ENCODE results near the gene PDS5B. TPM values are rescaled to one million over a fixed set of nuclear protein-coding genes. Genes with fewer than 3 reads are reported as not detected.
A peak's percentile ranks its signal among the peaks of the same experiment; 100 is the strongest.

Gene PDS5B
- total and polyA plus RNA-seq, 2 experiments from 2014 or later, result 43.9 to 46.5 TPM

- H3K27ac ChIP-seq (ENCODE audit: low read depth), result no peak overlapping the region
- peak; percentile 75 for ATAC-seq
- Mint-ChIP-seq H3K9me3 (no peaks in the 10 kb centered on the region), H3K36me3 (ENCODE audit: low read depth) (no peaks in the 10 kb centered on the region), H3K27ac (no peak overlapping the region), H3K27me3 (ENCODE audit: insufficient read depth, low read depth, poor library complexity) (peaks cover 5% of the 10 kb centered on the region), H3K4me3 (no peak overlapping the region), H3K4me1 (peaks cover 21% of the 10 kb centered on the region; the same call in 2 of the 3 replicates)
- H3K79me2 ChIP-seq (replicated peaks; ENCODE audit: insufficient read depth), result peaks cover 92% of the 10 kb centered on the region
- TF ChIP-seq CTCF (conservative IDR thresholded peaks at IDR 0.05; ENCODE audit: low read depth in 2 of 2), result peak; percentile 76 to 89
- TF ChIP-seq ZNF462 (CRISPR knock-in tag; IDR thresholded peaks at IDR 0.05), result no peak
- peaks cover 12% of the 10 kb centered on the region; the same call in 1 of the 2 replicates for H3K4me1 ChIP-seq (ENCODE audit: insufficient read depth)
- H3K4me3 ChIP-seq, result no peak overlapping the region
- peak; percentile 68 for DNase-seq (ENCODE audit: low spot score)
- no peak overlapping the region for H2AFZ ChIP-seq
- no peaks in the 10 kb centered on the region for H3K27me3 ChIP-seq (ENCODE audit: insufficient read depth)
- no peaks in the 10 kb centered on the region for H3K36me3 ChIP-seq (ENCODE audit: insufficient read depth)
- H3K4me2 ChIP-seq, result no peak overlapping the region
- H4K20me1 ChIP-seq (replicated peaks; ENCODE audit: insufficient read depth), result peaks cover 12% of the 10 kb centered on the region; the same call in 1 of the 2 replicates
- H3F3A ChIP-seq (replicated peaks; ENCODE audit: low read depth), result no peaks in the 10 kb centered on the region
- no peaks in the 10 kb centered on the region for H3K9me2 ChIP-seq (ENCODE audit: insufficient read depth)
These were observed 53.4 kb downstream of the PDS5B start for GRCh38 chr13:32639502-32640105.

GRCh38 chr13:32642316-32642715, 56.1 kb downstream of the PDS5B start:
- ATAC-seq, result no peak
- H2AFZ ChIP-seq, result no peak overlapping the region
- no peaks in the 10 kb centered on the region for H3K36me3 ChIP-seq (ENCODE audit: insufficient read depth)
- H3K4me2 ChIP-seq, result no peak overlapping the region
- Mint-ChIP-seq H3K9me3 (no peaks in the 10 kb centered on the region), H3K4me3 (no peak overlapping the region), H3K36me3 (ENCODE audit: low read depth) (no peaks in the 10 kb centered on the region), H3K4me1 (peaks cover 31% of the 10 kb centered on the region; the same call in 2 of the 3 replicates), H3K27ac (no peak overlapping the region), H3K27me3 (ENCODE audit: insufficient read depth, low read depth, poor library complexity) (peaks cover 2% of the 10 kb centered on the region)
- no peaks in the 10 kb centered on the region for H3K9me2 ChIP-seq (ENCODE audit: insufficient read depth)
- H3K27me3 ChIP-seq (ENCODE audit: insufficient read depth), result no peaks in the 10 kb centered on the region
- H3K4me1 ChIP-seq (ENCODE audit: insufficient read depth), result peaks cover 10% of the 10 kb centered on the region; the same call in 1 of the 2 replicates
- no peak overlapping the region for H3K27ac ChIP-seq (ENCODE audit: low read depth)
- H3K4me3 ChIP-seq, result no peak overlapping the region
- DNase-seq (ENCODE audit: low spot score), result no peak
- H3F3A ChIP-seq (replicated peaks; ENCODE audit: low read depth), result no peaks in the 10 kb centered on the region
- peaks cover 94% of the 10 kb centered on the region for H3K79me2 ChIP-seq (replicated peaks; ENCODE audit: insufficient read depth)
- peaks cover 11% of the 10 kb centered on the region; the same call in 1 of the 2 replicates for H4K20me1 ChIP-seq (replicated peaks; ENCODE audit: insufficient read depth)
- no peak for TF ChIP-seq STAT1 (IDR thresholded peaks at IDR 0.05; ENCODE audit: unreplicated experiment)
- TF ChIP-seq REST (IDR thresholded peaks at IDR 0.05; ENCODE audit: unreplicated experiment), result no peak
- no peak for TF ChIP-seq JUNB (IDR thresholded peaks at IDR 0.05; ENCODE audit: unreplicated experiment)

All from GM23338 (cell line).